Upper lobe of right lung (tissue), 1 donor: ENCODE results near the gene FMNL2. TPM values are rescaled to one million over a fixed set of nuclear protein-coding genes. Genes with fewer than 3 reads are reported as not detected.

Experiments
- ATAC-seq: fragments of 200-7000 bp; cut with Tn5 transposase; one replicate; pipeline ENCODE4 v1.9.1; 2020; ENCODE audit warnings: mild to moderate bottlenecking, moderate library complexity
- DNase-seq: peaks from one replicate; pipeline ENCODE4 v3.0.0-alpha.2; 2020
- H3K27ac ChIP-seq: fragments of 200-600 bp; one replicate; pipeline ENCODE4 v1.8.0; 2022
- H3K27me3 ChIP-seq: fragments of 200-600 bp; one replicate; pipeline ENCODE4 v1.8.0; 2022; ENCODE audit warnings: mild to moderate bottlenecking
- H3K36me3 ChIP-seq: fragments of 200-600 bp; one replicate; pipeline ENCODE4 v1.8.0; 2022
- H3K4me1 ChIP-seq: fragments of 200-600 bp; one replicate; pipeline ENCODE4 v1.8.0; 2022
- H3K4me3 ChIP-seq: fragments of 200-600 bp; one replicate; pipeline ENCODE4 v1.8.0; 2022; ENCODE audit warnings: mild to moderate bottlenecking
- H3K9me3 ChIP-seq: fragments of 200-600 bp; one replicate; pipeline ENCODE4 v1.8.0; 2022
- intact Hi-C: fragments of 100-400 bp; cut with DNase I; formaldehyde crosslinking; loops from one replicate; pipeline ENCODE4 v1.11.0; 2022
- total RNA-seq: library from RNA; stranded (reverse); fragmentation: NEBNext Ultra II Directional; extraction: Animal tissue kit (Norgen Biotek cat#: 25700); gene quantifications from one replicate; pipeline ENCODE4 v1.2.1, GENCODE V29; 2021
- TF ChIP-seq, protein P1 (sequence below): fragments of 200-600 bp; IDR thresholded peaks from one replicate; pipeline ENCODE4 v1.8.0; 2022; ENCODE audit warnings: antibody characterized with exemption
- donor health status: DM: no; HTN: yes; CAD: no; lungs with severe emphysema.

FMNL2 gene
- total RNA-seq, 1 donor from 2014 or later, result 69.5 TPM

DNA sequence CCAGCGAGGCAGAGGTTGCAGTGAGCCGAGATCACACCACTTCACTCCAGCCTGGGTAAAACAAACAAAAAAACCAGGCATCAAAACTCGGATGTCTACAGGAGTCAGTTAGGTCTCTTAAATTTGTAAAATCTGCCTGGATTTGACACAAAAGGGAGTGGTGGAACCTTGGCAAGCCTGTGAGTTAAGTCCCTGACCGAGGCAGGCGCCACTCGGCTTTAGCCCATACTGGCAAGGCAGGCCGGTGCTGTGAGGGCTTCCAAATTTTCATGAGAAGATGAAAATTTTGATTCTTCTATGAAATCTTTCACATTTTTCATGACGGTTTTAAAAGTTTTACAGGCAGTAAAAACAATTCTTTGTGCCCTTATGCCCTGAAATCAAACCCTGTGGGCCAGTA lies 165.8 kb downstream of the FMNL2 start:
- DNase-seq (no peak), ATAC-seq (no peak)
- intact Hi-C loops, result no loop called here
- peak overlapping the region; percentile 53 for H3K27ac ChIP-seq
- H3K36me3 ChIP-seq, result no peaks in the 10 kb centered on the region
- H3K4me1 ChIP-seq, result peaks cover 17% of the 10 kb centered on the region
- TF ChIP-seq, protein P1, sequence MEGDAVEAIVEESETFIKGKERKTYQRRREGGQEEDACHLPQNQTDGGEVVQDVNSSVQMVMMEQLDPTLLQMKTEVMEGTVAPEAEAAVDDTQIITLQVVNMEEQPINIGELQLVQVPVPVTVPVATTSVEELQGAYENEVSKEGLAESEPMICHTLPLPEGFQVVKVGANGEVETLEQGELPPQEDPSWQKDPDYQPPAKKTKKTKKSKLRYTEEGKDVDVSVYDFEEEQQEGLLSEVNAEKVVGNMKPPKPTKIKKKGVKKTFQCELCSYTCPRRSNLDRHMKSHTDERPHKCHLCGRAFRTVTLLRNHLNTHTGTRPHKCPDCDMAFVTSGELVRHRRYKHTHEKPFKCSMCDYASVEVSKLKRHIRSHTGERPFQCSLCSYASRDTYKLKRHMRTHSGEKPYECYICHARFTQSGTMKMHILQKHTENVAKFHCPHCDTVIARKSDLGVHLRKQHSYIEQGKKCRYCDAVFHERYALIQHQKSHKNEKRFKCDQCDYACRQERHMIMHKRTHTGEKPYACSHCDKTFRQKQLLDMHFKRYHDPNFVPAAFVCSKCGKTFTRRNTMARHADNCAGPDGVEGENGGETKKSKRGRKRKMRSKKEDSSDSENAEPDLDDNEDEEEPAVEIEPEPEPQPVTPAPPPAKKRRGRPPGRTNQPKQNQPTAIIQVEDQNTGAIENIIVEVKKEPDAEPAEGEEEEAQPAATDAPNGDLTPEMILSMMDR, result no peak
- H3K4me3 ChIP-seq, result no peak overlapping the region
- no peaks in the 10 kb centered on the region for H3K9me3 ChIP-seq
- H3K27me3 ChIP-seq, result no peaks in the 10 kb centered on the region

DNA sequence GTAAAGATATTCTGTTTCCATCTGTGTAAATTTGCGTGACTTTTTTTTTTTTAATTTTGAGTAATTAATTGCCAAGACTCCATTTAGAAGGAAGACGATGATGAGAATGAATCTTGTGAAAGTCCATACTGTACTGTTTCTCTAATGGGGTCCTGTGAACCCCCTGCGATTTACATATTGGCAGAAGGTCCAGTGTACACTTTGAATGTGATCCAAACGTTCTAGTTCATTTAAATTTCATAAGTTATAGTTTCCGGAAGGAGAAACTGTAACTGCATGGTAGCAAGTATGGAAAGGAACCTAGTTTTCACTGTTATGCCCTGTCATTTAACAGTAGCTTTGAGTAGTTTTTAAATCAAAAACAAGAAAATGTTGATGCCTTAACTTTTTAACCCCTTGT lies 166.7 kb downstream of the FMNL2 start:
- Histone ChIP-seq H3K27me3 (no peaks in the 10 kb centered on the region), H3K9me3 (no peaks in the 10 kb centered on the region), H3K27ac (no peak overlapping the region), H3K36me3 (no peaks in the 10 kb centered on the region), H3K4me3 (no peak overlapping the region), H3K4me1 (peaks cover 17% of the 10 kb centered on the region)
- ATAC-seq, result no peak
- intact Hi-C loops, result no loop called here
- DNase-seq, result no peak
- TF ChIP-seq, protein P1, result no peak

DNA sequence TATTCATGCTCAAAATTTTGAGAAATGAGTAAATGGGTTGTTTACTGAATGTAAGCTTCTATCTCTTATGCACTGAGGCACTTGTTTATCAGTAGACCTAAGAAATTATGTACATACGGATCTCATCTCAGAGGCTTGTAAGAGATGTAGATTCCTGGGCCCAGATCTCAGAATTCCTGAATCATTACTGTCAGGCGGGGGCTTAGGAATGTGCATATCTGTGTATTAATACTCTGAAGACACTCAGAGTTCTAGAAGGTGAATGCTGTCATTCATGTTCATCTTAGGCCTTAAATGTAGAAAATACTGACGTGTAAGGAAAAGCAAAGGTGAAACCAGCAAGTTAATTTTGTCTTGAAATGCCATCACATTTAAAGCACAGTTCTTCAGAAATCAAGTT lies 169.6 kb downstream of the FMNL2 start:
- Histone ChIP-seq H3K27me3 (no peaks in the 10 kb centered on the region), H3K9me3 (no peaks in the 10 kb centered on the region), H3K4me1 (peaks cover 6% of the 10 kb centered on the region), H3K36me3 (no peaks in the 10 kb centered on the region), H3K27ac (no peak overlapping the region), H3K4me3 (no peak overlapping the region)
- ATAC-seq (no peak), DNase-seq (no peak)
- TF ChIP-seq, protein P1, result no peak
- intact Hi-C loops, result no loop called here

DNA sequence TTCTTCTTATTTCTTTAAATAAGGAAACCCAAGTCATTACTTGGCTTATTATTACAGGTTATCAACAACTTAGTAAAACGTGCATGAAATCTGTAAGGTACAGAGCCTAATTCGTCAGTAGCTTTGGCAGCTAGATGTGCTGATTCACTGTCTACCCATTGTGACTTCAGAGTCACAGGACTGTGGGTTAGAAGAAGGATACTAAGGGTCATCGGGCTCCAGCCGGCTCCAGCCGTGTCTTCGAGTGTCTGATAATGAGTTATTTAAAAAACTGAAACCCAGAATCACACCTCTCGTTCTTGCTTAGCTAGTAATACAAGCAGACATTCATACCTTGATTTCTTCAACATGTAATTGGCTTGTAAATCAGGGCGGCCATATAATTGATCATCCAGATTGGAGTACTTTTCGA lies 170.5 kb downstream of the FMNL2 start:
- H3K27ac ChIP-seq, result peak overlapping the region; percentile 56

DNA sequence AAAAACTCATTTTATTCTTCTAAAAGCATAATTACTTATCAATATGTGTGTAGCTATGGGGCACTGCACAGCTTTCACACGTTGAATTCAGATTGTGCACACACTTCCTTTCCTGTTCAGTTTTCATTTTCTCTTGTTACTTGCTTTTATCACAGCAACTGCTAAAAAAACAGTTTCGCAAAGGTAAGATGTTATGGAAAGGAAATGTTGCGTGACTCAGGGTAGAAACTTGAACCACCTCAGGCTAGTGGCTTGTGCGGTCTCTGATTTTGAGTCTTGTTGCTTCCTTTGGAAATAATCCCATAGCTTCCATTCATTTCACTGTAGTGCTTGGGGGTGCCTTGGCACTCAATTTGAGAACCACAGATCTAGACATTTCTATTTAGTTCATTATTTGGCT lies 171.9 kb downstream of the FMNL2 start:
- Histone ChIP-seq H3K9me3 (no peaks in the 10 kb centered on the region), H3K36me3 (no peaks in the 10 kb centered on the region), H3K4me3 (no peak overlapping the region), H3K4me1 (peaks cover 6% of the 10 kb centered on the region), H3K27me3 (no peaks in the 10 kb centered on the region), H3K27ac (no peak overlapping the region)
- DNase-seq (no peak), ATAC-seq (no peak)
- TF ChIP-seq, protein P1, result no peak
- intact Hi-C loops, result no loop called here

More for the DNA sequence above, 170.5 kb downstream of the FMNL2 start:
- no peak overlapping the region for H3K4me3 ChIP-seq
- TF ChIP-seq, protein P1, result no peak
- peaks cover 6% of the 10 kb centered on the region for H3K4me1 ChIP-seq
- DNase-seq (peak; percentile 73), ATAC-seq (peak; percentile 93)
- no peaks in the 10 kb centered on the region for H3K9me3 ChIP-seq
- intact Hi-C loops, result no loop called here
- H3K27me3 ChIP-seq, result no peaks in the 10 kb centered on the region
- no peaks in the 10 kb centered on the region for H3K36me3 ChIP-seq

DNA sequence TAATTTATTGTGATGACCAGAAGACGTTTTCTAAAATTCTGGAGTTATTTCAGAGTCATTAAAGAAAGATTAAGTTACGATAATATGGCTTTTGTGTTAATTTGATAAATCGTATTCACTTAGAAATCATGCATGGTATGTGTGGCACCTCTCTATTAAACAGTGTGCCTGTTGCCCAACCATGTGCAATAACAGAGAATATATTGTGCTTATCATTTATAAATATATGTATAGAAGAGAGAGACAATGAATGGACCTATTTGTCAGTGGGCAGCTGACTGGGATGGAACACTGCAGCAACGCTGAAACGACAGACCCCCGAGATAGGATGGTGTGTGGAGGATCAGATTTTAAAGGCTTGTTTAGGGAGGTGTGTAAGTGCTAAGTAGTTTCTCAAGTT lies 172.9 kb downstream of the FMNL2 start:
- intact Hi-C loops, result no loop called here
- TF ChIP-seq, protein P1, result no peak
- H3K4me3 ChIP-seq, result no peak overlapping the region

More for the DNA sequence above, 172.9 kb downstream of the FMNL2 start:
- Histone ChIP-seq H3K27ac (no peak overlapping the region), H3K36me3 (no peaks in the 10 kb centered on the region), H3K9me3 (no peaks in the 10 kb centered on the region), H3K4me1 (peaks cover 6% of the 10 kb centered on the region), H3K27me3 (no peaks in the 10 kb centered on the region)
- DNase-seq, result no peak
- ATAC-seq, result no peak
